Upper lobe of left lung (tissue), 6 donors: ENCODE data around the gene C1orf21. TPM values are rescaled to one million over a fixed set of nuclear protein-coding genes. Genes with fewer than 3 reads are reported as not detected.
A peak's percentile ranks its signal among the peaks of the same experiment; 100 is the strongest.

Experiments used
- ATAC-seq, 2 donors: fragments of 200-7000 bp; cut with Tn5 transposase; one replicate each; pipeline ENCODE4 v1.9.1; 2022; ENCODE audit warnings: mild to moderate bottlenecking in 2 of 2, moderate library complexity in 2 of 2; ENCODE audit not compliant: low FRiP score in 2 of 2
- DNase-seq, 2 donors: peaks; one replicate each; pipeline ENCODE4 v3.0.0-alpha.2; 2019 to 2020
- H3K27ac ChIP-seq, 4 donors: fragments of 200-600 bp; sonication (generic); one replicate each; pipeline ENCODE4 v1.5.1; 2016 to 2019
- H3K27me3 ChIP-seq, 4 donors: fragments of 200-600 bp; sonication (generic); one replicate each; pipeline ENCODE4 v1.5.1; 2017 to 2019
- H3K36me3 ChIP-seq, 4 donors: fragments of 200-600 bp; sonication (generic); one replicate each; pipeline ENCODE4 v1.5.1; 2016 to 2019
- H3K4me1 ChIP-seq, 4 donors: fragments of 200-600 bp; sonication (generic); one replicate each; pipeline ENCODE4 v1.5.1; 2018 to 2019
- H3K4me3 ChIP-seq, 4 donors: fragments of 200-600 bp; sonication (generic); one replicate each; pipeline ENCODE4 v1.5.1; 2017 to 2019; ENCODE audit warnings: mild to moderate bottlenecking in 2 of 4, moderate library complexity in 1 of 4
- H3K9me3 ChIP-seq, 4 donors: fragments of 200-600 bp; sonication (generic); one replicate each; pipeline ENCODE4 v1.5.1; 2018 to 2019
- EP300 ChIP-seq, 4 donors: sonication (generic); formaldehyde crosslinking; IDR thresholded peaks; one replicate each; pipeline ENCODE4 v1.5.1; 2017; ENCODE audit warnings: antibody characterized with exemption in 4 of 4, control low read depth in 2 of 4
- POLR2A ChIP-seq, 4 donors: fragments of 450-650 bp; IDR thresholded peaks; one replicate each; pipeline ENCODE4 v1.5.1; 2016 to 2017; ENCODE audit warnings: antibody characterized with exemption in 4 of 4, mild to moderate bottlenecking in 2 of 4
- POLR2AphosphoS5 ChIP-seq, 2 donors: sonication (generic); formaldehyde crosslinking; IDR thresholded peaks; one replicate each; pipeline ENCODE4 v1.5.1; 2017; ENCODE audit warnings: antibody characterized with exemption in 2 of 2
- WGBS, 2 donors: methylation state at CpG; one replicate each; pipeline ENCODE4 v1.1.5; 2017 to 2018; 5-methylcytosine and 5-hydroxymethylcytosine counted together
- total RNA-seq, 6 donors: library from RNA; depleted of rRNA in 4 of 6; stranded (reverse); fragments of >200 nt in 4 of 6; gene quantifications; one replicate each; pipeline versions ENCODE4 v1.1.0 to v1.2.1, GENCODE V29; 2016 to 2021
- TF ChIP-seq, protein P1 (sequence below), 6 experiments: fragments of 450-650 bp in 4 of 6; fragments of 200-600 bp in 2 of 6; sonication (generic) in 2 of 6; IDR thresholded peaks; one replicate each; pipeline ENCODE4 v1.5.1; 2016 to 2019; ENCODE audit warnings: antibody characterized with exemption in 6 of 6
- donor health status: DM: no; HTN: no; CAD: no; lungs with moderate emphysema.
- donor health status: DM: no; HTN: yes; CAD: no; lungs with severe emphysema.

The C1orf21 gene
- total RNA-seq, 6 donors from 2014 or later: 21.4 to 110 (median 49.2) TPM

- no peak for TF ChIP-seq POLR2A (IDR thresholded peaks at IDR 0.05)
- no peak for TF ChIP-seq EP300 (IDR thresholded peaks at IDR 0.05)
- no peak for TF ChIP-seq POLR2AphosphoS5 (IDR thresholded peaks at IDR 0.05)
- TF ChIP-seq, protein P1, sequence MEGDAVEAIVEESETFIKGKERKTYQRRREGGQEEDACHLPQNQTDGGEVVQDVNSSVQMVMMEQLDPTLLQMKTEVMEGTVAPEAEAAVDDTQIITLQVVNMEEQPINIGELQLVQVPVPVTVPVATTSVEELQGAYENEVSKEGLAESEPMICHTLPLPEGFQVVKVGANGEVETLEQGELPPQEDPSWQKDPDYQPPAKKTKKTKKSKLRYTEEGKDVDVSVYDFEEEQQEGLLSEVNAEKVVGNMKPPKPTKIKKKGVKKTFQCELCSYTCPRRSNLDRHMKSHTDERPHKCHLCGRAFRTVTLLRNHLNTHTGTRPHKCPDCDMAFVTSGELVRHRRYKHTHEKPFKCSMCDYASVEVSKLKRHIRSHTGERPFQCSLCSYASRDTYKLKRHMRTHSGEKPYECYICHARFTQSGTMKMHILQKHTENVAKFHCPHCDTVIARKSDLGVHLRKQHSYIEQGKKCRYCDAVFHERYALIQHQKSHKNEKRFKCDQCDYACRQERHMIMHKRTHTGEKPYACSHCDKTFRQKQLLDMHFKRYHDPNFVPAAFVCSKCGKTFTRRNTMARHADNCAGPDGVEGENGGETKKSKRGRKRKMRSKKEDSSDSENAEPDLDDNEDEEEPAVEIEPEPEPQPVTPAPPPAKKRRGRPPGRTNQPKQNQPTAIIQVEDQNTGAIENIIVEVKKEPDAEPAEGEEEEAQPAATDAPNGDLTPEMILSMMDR (IDR thresholded peaks at IDR 0.05): no peak
- Histone ChIP-seq H3K9me3 (no peaks in the 10 kb centered on the region), H3K27ac (no peak overlapping the region), H3K4me1 (no peaks in the 10 kb centered on the region), H3K4me3 (peak overlapping the region in 1 of 4 donors; percentile 5), H3K27me3 (no peaks in the 10 kb centered on the region), H3K36me3 (no peaks in the 10 kb centered on the region)
- no peak for DNase-seq
- ATAC-seq: no peak
- WGBS, 2 donors: 56 to 60% methylated on average over 9 of the region's 9 CpGs
These were observed 285.3 kb downstream of the C1orf21 start for GRCh38 chr1:184672013-184672726.

DNA sequence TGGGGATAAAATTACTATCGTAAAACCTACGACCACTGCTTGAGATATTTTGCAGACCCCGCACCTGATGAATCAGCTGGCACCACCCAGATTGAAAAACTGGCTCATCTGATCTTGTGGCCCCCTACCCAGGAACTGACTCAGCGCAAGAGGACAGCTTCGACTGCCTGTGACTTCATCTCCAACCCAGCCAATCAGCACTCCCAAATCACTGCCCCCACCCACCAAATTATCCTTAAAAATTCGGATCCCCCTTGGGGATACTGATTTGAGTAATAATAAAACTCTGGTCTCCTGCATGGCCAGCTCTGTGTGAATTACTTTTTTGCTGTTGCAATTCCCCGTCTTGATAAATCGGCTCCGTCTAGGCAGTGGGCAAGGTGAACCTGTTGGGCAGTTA lies 286.5 kb downstream of the C1orf21 start:
- Histone ChIP-seq H3K27ac (no peak overlapping the region), H3K4me3 (no peak overlapping the region), H3K36me3 (no peaks in the 10 kb centered on the region), H3K4me1 (no peaks in the 10 kb centered on the region), H3K27me3 (no peaks in the 10 kb centered on the region), H3K9me3 (no peaks in the 10 kb centered on the region)
- TF ChIP-seq, protein P1 (IDR thresholded peaks at IDR 0.05): no peak
- TF ChIP-seq EP300 (IDR thresholded peaks at IDR 0.05) (no peak), POLR2A (IDR thresholded peaks at IDR 0.05) (no peak), POLR2AphosphoS5 (IDR thresholded peaks at IDR 0.05) (no peak)
- ATAC-seq (no peak), DNase-seq (no peak)
- 86 to 89% methylated on average over 9 of the region's 9 CpGs for WGBS, 2 donors

GRCh38 chr1:184677344-184677743 lies 290.5 kb downstream of the C1orf21 start:
- Histone ChIP-seq H3K4me3 (no peak overlapping the region), H3K27ac (no peak overlapping the region), H3K4me1 (no peaks in the 10 kb centered on the region), H3K9me3 (peaks cover 0 to 9% (median 5%) of the 10 kb centered on the region in 4 donors), H3K27me3 (no peaks in the 10 kb centered on the region), H3K36me3 (no peaks in the 10 kb centered on the region)
- DNase-seq (no peak), ATAC-seq (no peak)
- TF ChIP-seq, protein P1 (IDR thresholded peaks at IDR 0.05): no peak
- TF ChIP-seq EP300 (IDR thresholded peaks at IDR 0.05) (no peak), POLR2A (IDR thresholded peaks at IDR 0.05) (no peak), POLR2AphosphoS5 (IDR thresholded peaks at IDR 0.05) (no peak)
